Measurements from ENCODE around the gene PREP.

- TF ChIP-seq CTCF (IDR thresholded peaks at IDR 0.05), result no peak
- TF ChIP-seq POLR2A (IDR thresholded peaks at IDR 0.05), result no peak
Measured at GRCh38 chr6:105278813-105279212, 124.1 kb downstream of the PREP start.
